Prostate gland (tissue), 2 donors: ENCODE measurements around the gene RABAC1. TPM values are rescaled to one million over a fixed set of nuclear protein-coding genes. Genes with fewer than 3 reads are reported as not detected.

ENCODE experiments used
- DNase-seq: peaks from one replicate; pipeline ENCODE4 v3.0.0-alpha.2; 2019; ENCODE audit warnings: low spot score
- H3K27ac ChIP-seq, 2 donors: fragments of 200-600 bp; sonication (generic); 2 replicates each; pipeline ENCODE4 v1.5.1; 2017 to 2019
- H3K27me3 ChIP-seq: fragments of 200-600 bp; sonication (generic); replicated peaks from 2 replicates; pipeline ENCODE4 v1.5.1; 2019; ENCODE audit not compliant: insufficient read depth
- H3K36me3 ChIP-seq, 2 donors: fragments of 200-600 bp; sonication (generic); 1 replicate in 1 of 2; 2 replicates in 1 of 2; pipeline versions ENCODE4 v1.5.1 to v1.8.1; 2017 to 2019
- H3K4me1 ChIP-seq: fragments of 200-600 bp; sonication (generic); replicated peaks from 2 replicates; pipeline ENCODE4 v1.5.1; 2019
- H3K4me3 ChIP-seq, 2 donors: fragments of 200-600 bp; sonication (generic); 2 replicates each; pipeline ENCODE4 v1.5.1; 2017 to 2019
- H3K9me3 ChIP-seq: fragments of 200-600 bp; sonication (generic); 2 replicates; pipeline ENCODE4 v1.5.1; 2017
- POLR2A ChIP-seq: fragments of 450-650 bp; IDR thresholded peaks from one replicate; pipeline ENCODE4 v1.6.1; 2016; ENCODE audit warnings: antibody characterized with exemption, mild to moderate bottlenecking
- POLR2AphosphoS5 ChIP-seq: sonication (generic); formaldehyde crosslinking; IDR thresholded peaks from one replicate; pipeline ENCODE4 v1.6.1; 2017; ENCODE audit warnings: antibody characterized with exemption
- WGBS: methylation state at CpG from one replicate; pipeline ENCODE4 v1.1.5; 2018; 5-methylcytosine and 5-hydroxymethylcytosine counted together
- intact Hi-C: fragments of 100-400 bp; cut with DNase I; formaldehyde crosslinking; loops from one replicate; pipeline ENCODE4 v1.14.2; 2022
- total RNA-seq, 2 donors: library from RNA; depleted of rRNA; stranded (reverse); fragments of >200 nt; gene quantifications; one replicate each; pipeline ENCODE4 v1.1.0, GENCODE V29; 2016
- TF ChIP-seq, protein P1 (sequence below), 4 experiments: fragments of 200-600 bp in 2 of 4; fragments of 450-650 bp in 2 of 4; sonication (generic) in 2 of 4; IDR thresholded peaks; 1 replicate in 3 of 4; 2 replicates in 1 of 4; pipeline ENCODE4 v1.5.1; 2016 to 2019; ENCODE audit warnings: antibody characterized with exemption in 4 of 4, mild to moderate bottlenecking in 2 of 4, moderate library complexity in 2 of 4

RABAC1 gene
- total RNA-seq, 2 donors from 2014 or later = 153 to 168 TPM

DNA sequence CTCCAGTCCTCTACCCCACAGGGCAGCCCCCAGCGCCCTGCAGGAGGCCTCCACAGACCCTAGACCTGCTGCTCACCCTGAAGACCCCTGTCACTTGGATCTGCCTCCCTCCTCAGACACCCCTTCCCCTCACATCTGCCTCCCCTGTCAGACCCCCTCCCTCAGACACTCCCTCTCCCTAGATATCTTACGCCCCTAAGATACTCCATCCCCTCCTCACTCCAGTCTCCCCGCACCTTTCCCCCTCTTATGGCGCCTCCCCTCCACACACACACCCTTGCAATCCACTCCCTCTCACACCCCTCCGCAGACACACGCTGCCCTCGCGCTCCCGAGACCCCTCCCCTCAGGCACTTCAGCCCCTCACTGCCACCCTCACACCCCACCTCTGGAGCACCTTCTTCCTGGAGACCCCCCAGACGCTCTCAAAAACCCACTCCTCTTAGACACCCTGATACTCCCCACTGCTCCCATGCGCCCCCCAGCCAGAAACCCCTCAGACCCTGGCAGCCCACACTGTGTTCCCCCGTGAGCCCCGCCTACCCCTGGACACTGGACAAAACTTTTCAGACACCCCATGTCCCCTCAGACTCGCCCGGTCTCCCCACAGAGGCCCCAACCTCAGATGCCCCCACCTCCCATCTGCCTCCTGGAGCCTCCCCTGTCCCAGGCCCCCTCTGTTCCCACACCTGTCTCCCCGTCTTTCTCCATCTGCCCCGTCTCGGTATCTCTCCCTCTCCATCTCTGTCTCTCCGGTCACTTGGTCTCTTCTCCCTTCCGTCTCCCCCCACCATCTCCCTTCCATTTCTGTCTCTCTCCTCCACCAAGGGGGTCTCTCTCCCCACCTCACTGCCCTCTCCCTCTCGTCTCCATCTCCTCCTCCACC, 45.3 kb downstream of the RABAC1 start:
- intact Hi-C loops = no loop called here
- no peaks in the 10 kb centered on the region for H3K36me3 ChIP-seq
- no peaks in the 10 kb centered on the region for H3K9me3 ChIP-seq
- no peaks in the 10 kb centered on the region for H3K4me1 ChIP-seq
- DNase-seq = no peak
- no peak overlapping the region for H3K4me3 ChIP-seq
- peaks cover 14% of the 10 kb centered on the region for H3K27me3 ChIP-seq
- TF ChIP-seq, protein P1, sequence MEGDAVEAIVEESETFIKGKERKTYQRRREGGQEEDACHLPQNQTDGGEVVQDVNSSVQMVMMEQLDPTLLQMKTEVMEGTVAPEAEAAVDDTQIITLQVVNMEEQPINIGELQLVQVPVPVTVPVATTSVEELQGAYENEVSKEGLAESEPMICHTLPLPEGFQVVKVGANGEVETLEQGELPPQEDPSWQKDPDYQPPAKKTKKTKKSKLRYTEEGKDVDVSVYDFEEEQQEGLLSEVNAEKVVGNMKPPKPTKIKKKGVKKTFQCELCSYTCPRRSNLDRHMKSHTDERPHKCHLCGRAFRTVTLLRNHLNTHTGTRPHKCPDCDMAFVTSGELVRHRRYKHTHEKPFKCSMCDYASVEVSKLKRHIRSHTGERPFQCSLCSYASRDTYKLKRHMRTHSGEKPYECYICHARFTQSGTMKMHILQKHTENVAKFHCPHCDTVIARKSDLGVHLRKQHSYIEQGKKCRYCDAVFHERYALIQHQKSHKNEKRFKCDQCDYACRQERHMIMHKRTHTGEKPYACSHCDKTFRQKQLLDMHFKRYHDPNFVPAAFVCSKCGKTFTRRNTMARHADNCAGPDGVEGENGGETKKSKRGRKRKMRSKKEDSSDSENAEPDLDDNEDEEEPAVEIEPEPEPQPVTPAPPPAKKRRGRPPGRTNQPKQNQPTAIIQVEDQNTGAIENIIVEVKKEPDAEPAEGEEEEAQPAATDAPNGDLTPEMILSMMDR (IDR thresholded peaks at IDR 0.05) = no peak
- TF ChIP-seq POLR2AphosphoS5 (no peak), POLR2A (no peak)
- H3K27ac ChIP-seq = no peak overlapping the region
- 7% methylated on average over 21 of the region's 21 CpGs for WGBS

DNA sequence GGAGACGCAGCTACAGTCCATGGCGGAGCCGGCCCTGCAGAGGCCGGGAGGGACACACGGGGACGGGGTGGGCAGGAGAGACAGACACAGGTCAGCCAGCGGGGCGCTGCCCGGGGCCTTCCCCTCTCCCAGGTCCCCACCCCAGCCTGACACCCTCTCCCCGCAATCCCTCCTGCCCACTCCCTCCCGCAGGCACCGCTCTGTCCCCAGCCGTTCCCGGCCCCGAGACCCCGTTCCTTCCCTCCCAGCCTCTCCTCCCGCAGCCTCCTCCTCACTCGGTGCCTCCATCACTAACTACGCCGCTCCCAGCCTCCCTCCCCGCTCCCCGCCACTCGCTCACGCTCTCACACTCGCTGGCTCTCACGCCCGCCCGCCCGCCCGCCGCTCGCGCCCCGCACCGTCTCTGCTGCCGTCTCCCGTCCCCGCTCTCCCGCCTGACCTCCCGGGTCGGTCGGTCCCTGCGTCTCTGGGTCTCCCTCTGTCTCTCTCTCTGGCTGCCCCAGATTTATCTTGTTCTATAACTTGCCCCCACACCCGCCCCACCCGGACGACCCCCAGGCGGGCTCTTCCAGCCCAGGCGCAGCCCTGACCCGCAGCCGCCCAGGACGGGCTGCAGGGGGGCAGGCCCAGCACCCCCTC, 46.1 kb downstream of the RABAC1 start:
- intact Hi-C loops = no loop called here
- Histone ChIP-seq H3K36me3 (no peaks in the 10 kb centered on the region), H3K4me1 (no peaks in the 10 kb centered on the region), H3K27me3 (peaks cover 14% of the 10 kb centered on the region), H3K9me3 (no peaks in the 10 kb centered on the region), H3K4me3 (no peak overlapping the region), H3K27ac (no peak overlapping the region)
- WGBS = 2% methylated on average over 51 of the region's 51 CpGs
- DNase-seq = no peak
- TF ChIP-seq POLR2AphosphoS5 (no peak), POLR2A (no peak)
- TF ChIP-seq, protein P1 (IDR thresholded peaks at IDR 0.05) = no peak

DNA sequence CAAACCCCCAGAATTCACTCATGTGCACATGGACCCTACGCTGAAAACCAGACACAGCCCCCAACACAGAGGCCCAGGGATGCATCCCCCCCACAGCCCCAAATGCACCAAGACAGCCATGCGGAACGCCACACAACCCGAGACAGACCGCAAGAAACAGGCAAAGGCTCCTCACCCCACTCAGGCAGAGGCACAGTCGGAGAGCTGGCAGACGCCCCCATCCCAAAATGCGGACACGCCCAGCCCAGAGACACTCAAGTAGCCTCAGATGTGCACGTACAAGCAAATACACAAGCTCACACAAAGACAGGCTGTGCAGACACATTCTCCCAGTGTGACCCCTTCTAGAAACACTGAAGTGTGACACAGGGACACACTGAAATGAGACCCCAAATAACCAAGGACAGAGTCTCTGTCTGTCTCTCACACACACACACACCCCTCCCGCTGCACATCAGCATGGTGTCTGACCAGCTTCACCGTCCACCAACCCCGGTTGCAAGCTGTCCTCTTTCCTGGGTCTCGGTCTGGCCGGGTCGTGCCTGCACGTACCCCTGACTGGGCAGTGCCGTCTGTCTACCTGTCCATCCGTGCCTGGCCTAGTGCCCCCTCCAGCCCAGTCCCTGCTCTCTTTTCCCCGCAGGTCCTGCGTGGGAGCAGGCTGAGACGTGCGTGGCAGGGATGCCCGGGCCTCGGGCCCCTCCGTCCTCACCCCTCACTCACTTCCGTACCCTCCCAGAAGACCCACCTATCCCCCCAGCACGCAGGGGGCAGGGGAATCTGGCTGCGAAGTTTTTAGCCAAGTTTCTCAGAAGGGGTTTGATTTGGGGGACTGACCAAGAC, 47.0 kb downstream of the RABAC1 start:
- intact Hi-C loops = no loop called here
- H3K36me3 ChIP-seq = no peaks in the 10 kb centered on the region
- H3K9me3 ChIP-seq = no peaks in the 10 kb centered on the region
- TF ChIP-seq POLR2A (no peak), POLR2AphosphoS5 (no peak)
- TF ChIP-seq, protein P1 (IDR thresholded peaks at IDR 0.05) = no peak
- 15% methylated on average over 29 of the region's 29 CpGs for WGBS
- no peaks in the 10 kb centered on the region for H3K4me1 ChIP-seq
- DNase-seq = no peak
- no peak overlapping the region for H3K27ac ChIP-seq
- peaks cover 14% of the 10 kb centered on the region for H3K27me3 ChIP-seq
- no peak overlapping the region for H3K4me3 ChIP-seq

DNA sequence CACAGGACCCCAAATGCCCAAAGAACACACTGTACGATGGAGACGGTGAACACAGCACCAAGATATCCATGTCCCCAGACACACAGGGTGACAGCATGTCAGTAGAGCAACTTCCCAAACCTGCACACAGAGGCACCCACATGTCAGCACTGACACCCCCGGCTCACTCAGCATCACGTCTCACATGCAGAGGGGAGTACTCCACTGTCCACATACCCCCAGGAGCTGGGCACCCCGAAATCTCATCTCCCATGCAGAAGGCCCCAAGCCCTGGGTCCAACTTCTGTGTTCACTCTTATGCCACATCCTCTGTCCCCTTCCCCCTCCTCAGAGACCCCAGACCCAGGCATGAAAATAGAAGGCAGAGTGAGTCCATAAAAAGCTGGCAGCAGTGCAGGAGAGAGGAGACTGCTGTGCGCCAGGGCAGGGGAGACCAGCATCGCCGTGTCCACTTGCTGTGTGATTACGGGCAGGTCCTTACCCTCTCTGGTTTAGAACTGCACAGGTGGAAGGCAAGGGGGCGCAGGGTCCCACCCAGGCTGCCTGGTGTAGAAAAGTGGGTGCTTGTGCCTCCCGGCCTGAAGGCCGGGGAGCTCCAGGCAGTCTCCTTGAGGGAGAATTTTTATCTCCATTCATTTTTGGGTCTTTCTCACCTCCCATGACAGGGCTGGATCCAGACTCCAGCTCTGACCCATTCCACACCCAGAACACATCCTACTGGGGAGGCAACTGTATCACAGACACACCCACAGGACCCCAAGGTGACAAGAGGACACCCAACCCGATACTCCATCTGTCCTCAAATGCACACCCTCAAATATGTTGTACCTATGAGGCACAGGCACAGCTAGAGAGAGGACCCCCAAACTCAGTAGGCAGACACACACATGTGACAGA, 47.9 kb downstream of the RABAC1 start:
- TF ChIP-seq, protein P1 (IDR thresholded peaks at IDR 0.05) = no peak
- TF ChIP-seq POLR2A (no peak), POLR2AphosphoS5 (no peak)
- WGBS = 62% methylated on average over 13 of the region's 13 CpGs
- no peak overlapping the region for H3K27ac ChIP-seq
- peaks cover 0 to 2% of the 10 kb centered on the region in 2 donors for H3K36me3 ChIP-seq
- no peak overlapping the region for H3K4me3 ChIP-seq
- intact Hi-C loops = no loop called here
- no peak for DNase-seq
- H3K9me3 ChIP-seq = no peaks in the 10 kb centered on the region
- no peaks in the 10 kb centered on the region for H3K4me1 ChIP-seq
- peaks cover 14% of the 10 kb centered on the region for H3K27me3 ChIP-seq
